Uterus (tissue), 2 donors: ENCODE results near the gene NDUFS7.

Source experiments
- POLR2A ChIP-seq, 2 donors: fragments of 450-650 bp; IDR thresholded peaks; one replicate each; pipeline ENCODE4 v1.6.1; 2016; ENCODE audit warnings: antibody characterized with exemption in 2 of 2, mild to moderate bottlenecking in 1 of 2, moderate library complexity in 1 of 2
- TF ChIP-seq, protein P1 (sequence below), 4 experiments: fragments of 200-600 bp in 2 of 4; fragments of 450-650 bp in 2 of 4; sonication (generic) in 2 of 4; IDR thresholded peaks; one replicate each; pipeline ENCODE4 v1.5.1; 2016 to 2019; ENCODE audit warnings: antibody characterized with exemption in 4 of 4, mild to moderate bottlenecking in 2 of 4, moderate library complexity in 1 of 4

DNA sequence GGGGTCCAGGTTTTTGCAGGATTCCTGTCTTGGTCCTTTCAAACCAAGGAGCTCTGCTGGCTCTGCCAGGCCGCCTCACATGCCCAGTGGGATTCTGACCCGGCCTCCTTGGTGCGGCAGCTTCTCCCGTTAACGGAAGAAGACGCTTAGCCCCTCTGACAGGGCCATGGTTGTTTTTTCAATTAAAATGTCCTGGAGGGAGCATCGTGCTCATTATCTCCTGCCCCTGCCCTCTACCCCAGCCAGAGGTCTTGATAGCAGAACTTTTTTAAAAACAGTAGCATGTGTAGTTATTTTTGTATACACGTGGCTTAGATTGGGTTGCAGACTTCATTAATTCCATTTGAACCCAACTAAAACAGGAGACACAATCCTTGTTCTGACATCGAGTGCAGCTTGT, 43.0 kb downstream of the NDUFS7 start:
- TF ChIP-seq, protein P1, sequence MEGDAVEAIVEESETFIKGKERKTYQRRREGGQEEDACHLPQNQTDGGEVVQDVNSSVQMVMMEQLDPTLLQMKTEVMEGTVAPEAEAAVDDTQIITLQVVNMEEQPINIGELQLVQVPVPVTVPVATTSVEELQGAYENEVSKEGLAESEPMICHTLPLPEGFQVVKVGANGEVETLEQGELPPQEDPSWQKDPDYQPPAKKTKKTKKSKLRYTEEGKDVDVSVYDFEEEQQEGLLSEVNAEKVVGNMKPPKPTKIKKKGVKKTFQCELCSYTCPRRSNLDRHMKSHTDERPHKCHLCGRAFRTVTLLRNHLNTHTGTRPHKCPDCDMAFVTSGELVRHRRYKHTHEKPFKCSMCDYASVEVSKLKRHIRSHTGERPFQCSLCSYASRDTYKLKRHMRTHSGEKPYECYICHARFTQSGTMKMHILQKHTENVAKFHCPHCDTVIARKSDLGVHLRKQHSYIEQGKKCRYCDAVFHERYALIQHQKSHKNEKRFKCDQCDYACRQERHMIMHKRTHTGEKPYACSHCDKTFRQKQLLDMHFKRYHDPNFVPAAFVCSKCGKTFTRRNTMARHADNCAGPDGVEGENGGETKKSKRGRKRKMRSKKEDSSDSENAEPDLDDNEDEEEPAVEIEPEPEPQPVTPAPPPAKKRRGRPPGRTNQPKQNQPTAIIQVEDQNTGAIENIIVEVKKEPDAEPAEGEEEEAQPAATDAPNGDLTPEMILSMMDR (IDR thresholded peaks at IDR 0.05), result no peak
- TF ChIP-seq POLR2A (IDR thresholded peaks at IDR 0.05), result no peak
